ENCODE measurements around the gene DPRX.
"Not testable (repeated sequence)": the region's sequence is repeated elsewhere in the genome, so short reads cannot be mapped to it uniquely, and the experiment has no call there.

Gene DPRX

DNA sequence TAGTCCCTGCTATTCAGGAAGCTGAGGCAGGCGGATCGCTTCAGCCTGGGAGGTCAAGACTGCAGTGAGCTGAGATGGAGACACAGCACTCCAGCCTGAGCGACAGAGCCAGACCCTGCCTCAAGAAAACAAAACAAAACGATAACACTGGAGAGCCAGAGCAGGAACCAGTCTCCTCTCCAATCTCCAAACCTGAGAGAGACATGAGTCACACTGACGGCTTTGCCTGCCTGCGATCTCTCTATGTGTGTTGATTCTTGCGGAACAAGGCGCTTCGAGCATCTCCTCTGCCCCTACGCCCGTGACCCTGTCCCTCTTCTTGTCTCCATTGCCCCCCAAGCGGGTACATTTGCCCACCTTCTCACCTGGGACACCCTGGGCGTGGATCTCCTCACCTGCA is 15.6 kb downstream of the DPRX start:
- DNase-seq = no peak

DNA sequence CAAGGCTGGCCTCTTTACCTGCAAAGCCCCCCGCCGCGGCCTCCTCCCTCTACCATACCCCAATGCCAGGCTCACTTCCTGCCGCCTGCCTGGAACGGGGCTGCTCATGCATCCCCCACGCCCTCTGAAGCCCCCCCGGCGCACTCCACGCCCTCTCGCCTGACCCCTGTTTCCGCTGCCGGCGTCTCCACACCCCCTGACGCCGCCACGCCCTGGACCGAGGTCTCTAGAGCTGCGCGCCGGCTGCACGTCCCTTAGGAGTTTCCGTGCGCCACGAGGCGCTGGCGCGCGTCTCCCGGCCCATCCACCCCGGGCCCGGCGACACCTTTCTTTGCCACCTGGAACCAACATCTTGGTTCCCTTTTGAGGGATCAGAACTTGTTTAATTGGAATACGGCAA is 16.0 kb downstream of the DPRX start:
- no peak for DNase-seq

DNA sequence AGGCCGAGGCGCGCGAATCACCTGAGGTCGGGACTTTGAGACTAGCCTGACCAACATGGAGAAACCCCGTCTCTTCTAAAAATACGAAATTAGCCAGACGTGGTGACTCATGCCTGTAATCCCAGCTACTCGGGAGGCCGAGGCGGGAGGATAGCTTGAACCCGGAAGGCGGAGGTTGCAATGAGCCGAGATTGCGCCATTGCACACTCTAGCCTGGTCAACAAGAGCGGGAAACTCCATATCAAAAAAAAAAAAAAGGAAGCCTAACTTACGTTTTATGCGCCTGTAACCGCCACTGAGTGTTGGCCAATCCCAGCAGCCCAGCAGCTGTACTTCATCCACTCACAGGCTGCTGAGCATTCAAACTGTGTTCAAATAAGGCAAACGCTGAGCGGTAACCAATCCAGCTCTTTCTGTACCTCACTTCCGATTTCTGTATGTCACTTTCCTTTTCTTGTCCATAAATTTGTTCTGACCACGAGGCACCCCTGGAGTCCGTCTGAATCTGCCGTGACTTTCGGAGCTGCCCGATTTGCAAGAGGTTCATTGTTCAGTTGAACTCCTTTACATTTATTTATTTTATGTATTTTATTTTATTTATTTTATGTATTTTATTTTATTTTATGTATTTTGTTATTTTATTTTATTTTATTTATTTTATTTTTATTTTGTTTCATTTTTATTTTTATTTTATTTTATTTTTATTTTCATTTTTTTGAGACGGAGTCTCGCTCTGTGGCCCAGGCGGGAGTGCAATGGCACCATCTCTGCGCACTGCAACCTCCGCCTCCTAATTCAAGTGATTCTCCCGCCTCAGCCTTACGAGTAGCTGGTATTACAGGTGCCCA is 18.2 kb downstream of the DPRX start:
- DNase-seq = no peak

DNA sequence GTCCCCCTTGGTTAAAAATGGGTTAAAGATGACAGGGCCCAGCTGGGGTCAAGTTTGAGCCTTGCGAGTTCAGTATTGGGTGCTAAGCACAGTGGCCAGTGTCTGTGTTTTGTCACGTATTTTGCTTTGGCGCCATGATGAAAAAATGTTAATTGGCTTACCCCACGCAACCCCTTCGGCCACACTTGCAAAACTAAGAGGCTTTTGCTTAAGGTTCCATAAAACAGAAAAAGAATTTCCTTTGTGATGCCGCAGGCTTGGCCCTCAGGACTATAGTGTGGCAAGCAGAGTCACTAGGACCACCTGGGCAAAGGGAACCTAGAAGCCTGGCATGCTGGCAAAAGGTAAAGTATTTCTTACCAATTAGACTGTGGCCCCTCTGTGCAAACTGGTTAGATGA is 20.7 kb downstream of the DPRX start:
- no peak for DNase-seq

DNA sequence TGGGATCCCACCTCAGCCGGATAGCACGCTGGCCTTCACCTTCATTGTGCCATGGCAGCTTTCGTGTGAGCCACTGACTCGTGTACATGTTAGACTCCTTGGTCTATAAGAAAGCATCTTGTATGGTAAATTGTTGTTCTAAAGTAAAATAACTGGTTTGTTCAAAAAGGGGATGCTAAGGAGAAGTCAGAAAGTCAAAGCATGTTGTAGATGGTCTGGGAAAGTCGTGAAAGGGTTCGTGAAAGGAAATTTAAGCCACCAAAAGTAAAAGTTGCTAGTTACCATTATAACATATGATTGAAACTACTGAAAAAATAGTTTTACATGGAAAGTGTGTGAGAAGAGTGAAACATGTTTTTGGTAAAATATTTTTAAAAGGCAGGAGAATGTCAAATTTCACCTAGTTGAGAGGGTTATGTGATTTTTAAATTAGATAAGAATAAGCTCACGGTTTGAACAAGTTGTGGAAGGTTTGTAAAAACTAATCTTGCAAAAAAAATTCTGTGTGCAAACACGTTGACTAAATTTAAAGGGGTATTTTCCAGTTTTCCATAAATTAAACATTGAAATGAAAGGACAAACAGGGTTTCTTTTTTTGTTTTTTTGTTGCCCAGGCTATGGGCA is 23.4 kb downstream of the DPRX start:
- no peak for DNase-seq

DNA sequence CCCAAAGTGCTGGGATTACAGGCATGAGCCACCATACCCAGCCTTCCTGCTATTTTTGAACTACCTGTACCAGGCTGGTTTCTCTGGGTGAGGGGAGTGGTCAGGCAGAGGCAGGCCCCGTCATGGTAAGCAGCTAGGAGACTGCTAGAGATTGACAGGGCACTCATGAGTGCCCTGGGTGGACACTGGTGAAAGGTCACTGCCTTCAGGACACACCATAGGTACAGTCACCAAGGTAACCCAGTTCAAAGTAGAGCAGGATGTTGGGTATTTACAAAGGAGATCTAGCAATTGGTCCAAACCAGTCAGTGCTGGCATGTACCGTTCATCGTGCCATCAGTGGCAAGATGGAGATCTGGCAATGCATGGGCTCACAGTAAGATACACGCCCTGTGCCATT is 25.5 kb downstream of the DPRX start:
- DNase-seq = no peak

DNA sequence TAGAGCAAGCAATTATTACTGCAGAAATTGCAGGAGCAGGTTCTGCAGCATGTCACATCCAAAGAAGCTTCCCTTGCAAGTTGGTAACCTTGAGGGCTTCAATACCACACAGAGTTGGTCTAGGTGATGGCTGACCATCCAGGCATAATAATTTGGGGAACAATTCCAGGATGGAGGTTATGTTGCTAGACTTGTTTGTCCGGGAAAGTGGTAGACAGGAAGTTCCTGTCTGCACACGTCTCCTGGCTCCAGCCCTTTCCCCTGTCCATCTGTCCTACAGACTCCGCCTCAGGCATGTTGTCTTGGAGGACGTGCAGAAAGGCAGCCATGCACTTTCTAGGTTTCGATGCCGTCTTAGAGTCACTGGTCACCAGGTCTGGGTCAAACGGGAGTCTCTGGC is 26.0 kb downstream of the DPRX start:
- DNase-seq = no peak

DNA sequence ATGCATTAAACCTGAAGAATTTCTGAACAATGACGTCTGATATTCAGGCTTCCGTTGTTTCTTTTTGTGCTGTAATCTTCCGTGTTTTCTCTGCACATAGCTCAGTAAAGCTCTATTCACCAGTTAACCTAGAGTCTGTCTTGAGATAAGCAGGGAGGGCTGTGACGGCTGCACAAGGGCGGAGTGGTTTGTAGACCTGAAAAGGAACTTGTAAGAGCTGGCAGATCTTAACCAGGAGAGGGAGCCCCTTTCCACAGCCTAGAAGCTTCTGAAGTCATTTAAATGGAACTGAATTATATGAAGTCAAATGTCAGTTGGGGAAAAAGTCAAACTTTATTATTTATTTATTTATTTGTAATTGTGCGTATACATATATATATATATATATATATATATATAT is 27.5 kb downstream of the DPRX start:
- DNase-seq = no peak

DNA sequence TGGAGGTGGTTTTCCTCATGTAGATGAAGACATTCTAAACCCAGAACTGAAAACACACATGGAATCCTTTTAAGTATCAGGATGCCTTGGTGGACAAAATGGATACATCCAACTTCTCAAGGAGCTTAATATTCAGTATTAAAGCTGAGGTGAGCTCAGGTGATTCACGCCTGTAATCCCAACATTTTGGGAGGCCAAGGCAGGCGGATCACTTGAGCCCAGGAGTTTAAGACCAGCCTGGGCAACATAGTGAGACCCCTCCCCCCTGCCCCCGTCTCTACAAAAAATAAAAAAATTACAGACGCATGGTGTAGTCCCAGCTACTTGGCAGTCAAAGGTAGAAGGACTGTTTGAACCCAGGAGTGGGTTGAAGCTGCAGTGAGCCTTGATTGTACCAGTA is 28.8 kb downstream of the DPRX start:
- DNase-seq = no peak

DNA sequence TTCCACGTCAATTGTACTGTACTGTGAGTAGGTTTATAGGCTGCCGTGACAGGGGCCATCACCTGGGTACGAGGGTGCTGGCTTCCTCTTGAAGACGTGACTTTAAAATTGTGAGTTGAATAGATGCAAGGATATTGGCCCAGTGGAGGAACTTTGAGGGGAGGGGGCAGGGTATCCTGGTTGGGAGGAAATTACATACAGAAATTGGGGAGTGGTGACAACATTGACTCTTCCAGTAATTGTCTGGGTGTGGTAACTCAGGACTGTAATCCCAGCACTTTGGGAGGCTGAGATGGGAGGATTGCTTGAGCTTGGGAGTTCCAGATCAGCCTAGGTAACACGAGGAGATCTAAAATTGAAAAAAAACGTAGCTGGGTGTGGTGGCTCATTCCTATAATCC is 30.4 kb downstream of the DPRX start:
- no peak for DNase-seq

DNA sequence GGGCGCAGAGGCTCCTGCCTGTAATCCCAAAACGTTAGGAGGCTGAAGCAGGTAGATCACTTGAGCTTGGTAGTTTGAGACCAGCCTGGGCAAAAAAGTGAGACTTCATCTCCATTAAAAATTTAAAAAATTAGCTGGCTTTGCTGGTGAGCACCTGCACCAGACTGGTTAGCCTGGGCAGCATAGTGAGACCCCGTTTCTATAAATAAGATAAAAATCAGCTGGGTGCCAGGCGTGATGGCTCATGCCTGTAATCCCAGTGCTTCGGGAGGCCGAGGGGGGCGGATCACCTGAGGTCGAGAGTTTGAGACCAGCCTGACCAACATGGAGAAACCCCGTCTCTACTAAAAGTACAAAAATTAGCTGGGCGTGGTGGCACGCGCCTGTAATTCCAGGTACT is 32.4 kb downstream of the DPRX start:
- DNase-seq = no peak

DNA sequence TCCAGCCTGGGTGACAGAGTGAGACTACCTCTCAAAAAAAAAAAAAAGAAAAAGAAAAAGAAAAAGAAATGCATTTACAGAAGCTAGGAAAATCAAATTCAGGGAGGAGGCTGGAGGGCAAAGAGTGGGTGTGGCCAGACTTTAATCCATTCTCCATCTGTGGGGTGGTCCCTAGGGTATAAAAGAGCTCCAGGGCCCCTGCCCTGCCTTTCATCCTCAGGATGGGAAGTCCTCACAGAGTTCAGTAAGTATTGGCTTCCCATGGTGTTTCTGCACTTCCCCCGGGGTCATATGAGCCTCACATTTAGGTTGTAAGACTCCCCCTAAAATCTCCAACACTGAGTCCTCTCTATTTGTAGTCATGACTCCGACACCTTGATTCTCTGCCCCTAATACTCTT is 33.0 kb downstream of the DPRX start:
- DNase-seq = no peak

DNA sequence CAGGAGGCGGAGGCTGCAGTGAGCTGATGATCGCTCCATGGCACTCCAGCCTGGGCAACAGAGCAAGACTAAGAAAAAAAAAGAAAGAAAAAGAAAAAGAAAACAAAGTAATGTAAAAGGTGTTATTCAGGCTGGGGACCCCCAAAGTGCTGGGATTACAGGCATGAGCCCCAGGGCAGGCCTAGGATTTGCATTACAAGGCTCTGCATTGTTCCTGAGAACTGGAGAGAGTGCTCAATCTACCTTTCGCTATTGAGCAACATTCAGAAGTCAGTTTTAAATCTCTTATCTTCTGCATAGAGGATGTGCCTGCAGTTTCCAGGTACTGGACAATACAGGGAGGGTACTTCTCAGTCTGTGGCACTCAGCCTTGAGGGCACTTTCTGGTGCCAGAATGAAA is 34.5 kb downstream of the DPRX start:
- not testable (repeated sequence) for DNase-seq

DNA sequence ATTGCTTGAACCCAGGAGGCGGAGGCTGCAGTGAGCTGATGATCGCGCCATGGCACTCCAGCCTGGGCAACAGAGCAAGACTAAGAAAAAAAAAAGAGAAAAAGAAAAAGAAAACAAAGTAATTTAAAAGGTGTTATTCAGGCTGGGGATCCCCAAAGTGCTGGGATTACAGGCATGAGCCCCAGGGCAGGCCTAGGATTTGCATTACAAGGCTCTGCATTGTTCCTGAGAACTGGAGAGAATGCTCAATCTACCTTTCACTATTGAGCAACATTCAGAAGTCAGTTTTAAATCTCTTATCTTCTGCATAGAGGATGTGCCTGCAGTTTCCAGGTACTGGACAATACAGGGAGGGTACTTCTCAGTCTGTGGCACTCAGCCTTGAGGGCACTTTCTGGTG is 37.0 kb downstream of the DPRX start:
- DNase-seq = not testable (repeated sequence)

DNA sequence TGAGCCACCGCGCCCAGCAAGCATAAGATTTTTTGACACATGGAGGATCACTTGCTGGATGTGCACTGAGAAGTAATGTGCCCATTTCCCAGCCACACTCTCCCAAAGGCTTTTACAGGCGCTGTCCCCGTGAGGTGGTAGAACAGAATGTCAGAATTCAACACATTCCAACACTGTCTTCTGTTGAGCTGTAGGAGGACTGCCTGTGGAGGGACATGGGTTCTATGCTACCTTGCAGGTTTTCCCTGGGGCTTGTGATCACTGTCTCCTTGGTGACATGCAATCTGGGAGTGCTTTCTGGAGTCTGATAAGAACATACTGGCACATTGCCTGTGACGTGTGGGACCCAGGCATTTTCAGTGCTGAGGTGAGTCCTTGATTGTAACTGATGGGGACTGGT is 38.5 kb downstream of the DPRX start:
- no peak for DNase-seq

DNA sequence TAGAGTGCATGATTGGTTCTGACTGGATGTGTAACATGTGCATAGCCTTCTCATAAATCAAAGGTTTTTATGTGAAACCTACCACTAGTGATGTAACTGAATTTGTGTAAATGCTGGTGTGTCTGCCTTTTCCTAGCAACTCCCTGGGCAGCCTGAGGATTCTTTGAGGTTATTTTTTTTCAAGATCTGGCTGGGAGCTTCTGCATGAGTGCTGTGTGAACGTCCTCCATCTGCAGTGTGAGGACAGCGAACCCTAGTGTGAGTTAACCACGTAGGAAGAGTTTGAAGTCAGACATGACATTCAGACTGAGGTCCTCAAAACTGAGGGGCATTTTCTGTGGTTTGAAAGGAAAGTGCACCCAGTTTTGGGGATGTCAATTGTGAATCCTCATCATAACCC is 39.9 kb downstream of the DPRX start:
- DNase-seq = no peak
